Upper lobe of left lung (tissue), 6 donors: Measurements from ENCODE around the gene CD163L1. TPM values are rescaled to one million over a fixed set of nuclear protein-coding genes. Genes with fewer than 3 reads are reported as not detected.

ENCODE experiments used
- ATAC-seq, 2 donors: fragments of 200-7000 bp; cut with Tn5 transposase; one replicate each; pipeline ENCODE4 v1.9.1; 2022; ENCODE audit warnings: mild to moderate bottlenecking in 2 of 2, moderate library complexity in 2 of 2; ENCODE audit not compliant: low FRiP score in 2 of 2
- DNase-seq, 2 donors: peaks; one replicate each; pipeline ENCODE4 v3.0.0-alpha.2; 2019 to 2020
- H3K27ac ChIP-seq, 4 donors: fragments of 200-600 bp; sonication (generic); one replicate each; pipeline ENCODE4 v1.5.1; 2016 to 2019
- H3K27me3 ChIP-seq, 4 donors: fragments of 200-600 bp; sonication (generic); one replicate each; pipeline ENCODE4 v1.5.1; 2017 to 2019
- H3K36me3 ChIP-seq, 4 donors: fragments of 200-600 bp; sonication (generic); one replicate each; pipeline ENCODE4 v1.5.1; 2016 to 2019
- H3K4me1 ChIP-seq, 4 donors: fragments of 200-600 bp; sonication (generic); one replicate each; pipeline ENCODE4 v1.5.1; 2018 to 2019
- H3K4me3 ChIP-seq, 4 donors: fragments of 200-600 bp; sonication (generic); one replicate each; pipeline ENCODE4 v1.5.1; 2017 to 2019; ENCODE audit warnings: mild to moderate bottlenecking in 2 of 4, moderate library complexity in 1 of 4
- H3K9me3 ChIP-seq, 4 donors: fragments of 200-600 bp; sonication (generic); one replicate each; pipeline ENCODE4 v1.5.1; 2018 to 2019
- CTCF ChIP-seq, 6 experiments: fragments of 450-650 bp in 4 of 6; fragments of 200-600 bp in 2 of 6; sonication (generic) in 2 of 6; IDR thresholded peaks; one replicate each; pipeline ENCODE4 v1.5.1; 2016 to 2019; ENCODE audit warnings: antibody characterized with exemption in 6 of 6
- EP300 ChIP-seq, 4 donors: sonication (generic); formaldehyde crosslinking; IDR thresholded peaks; one replicate each; pipeline ENCODE4 v1.5.1; 2017; ENCODE audit warnings: antibody characterized with exemption in 4 of 4, control low read depth in 2 of 4
- POLR2A ChIP-seq, 4 donors: fragments of 450-650 bp; IDR thresholded peaks; one replicate each; pipeline ENCODE4 v1.5.1; 2016 to 2017; ENCODE audit warnings: antibody characterized with exemption in 4 of 4, mild to moderate bottlenecking in 2 of 4
- POLR2AphosphoS5 ChIP-seq, 2 donors: sonication (generic); formaldehyde crosslinking; IDR thresholded peaks; one replicate each; pipeline ENCODE4 v1.5.1; 2017; ENCODE audit warnings: antibody characterized with exemption in 2 of 2
- WGBS, 2 donors: methylation state at CpG; one replicate each; pipeline ENCODE4 v1.1.5; 2017 to 2018; 5-methylcytosine and 5-hydroxymethylcytosine counted together
- total RNA-seq, 6 donors: library from RNA; depleted of rRNA in 4 of 6; stranded (reverse); fragments of >200 nt in 4 of 6; gene quantifications; one replicate each; pipeline versions ENCODE4 v1.1.0 to v1.2.1, GENCODE V29; 2016 to 2021
- donor health status: DM: no; HTN: no; CAD: no; lungs with moderate emphysema.
- donor health status: DM: no; HTN: yes; CAD: no; lungs with severe emphysema.

CD163L1 gene
- total RNA-seq, 6 donors from 2014 or later, result 0.59 to 21.0 (median 4.2) TPM

GRCh38 chr12:7450667-7451066 is 6.7 kb upstream of the CD163L1 start:
- DNase-seq (no peak), ATAC-seq (no peak)
- TF ChIP-seq POLR2A (IDR thresholded peaks at IDR 0.05) (no peak), POLR2AphosphoS5 (IDR thresholded peaks at IDR 0.05) (no peak), EP300 (IDR thresholded peaks at IDR 0.05) (no peak), CTCF (IDR thresholded peaks at IDR 0.05) (no peak)
- H3K4me1 ChIP-seq, result no peaks in the 10 kb centered on the region
- H3K27me3 ChIP-seq, result no peaks in the 10 kb centered on the region
- no peak overlapping the region for H3K27ac ChIP-seq
- H3K9me3 ChIP-seq, result no peaks in the 10 kb centered on the region
- H3K4me3 ChIP-seq, result no peak overlapping the region
- WGBS, 2 donors, result 60 to 74% methylated on average over 7 of the region's 7 CpGs
- no peaks in the 10 kb centered on the region for H3K36me3 ChIP-seq

- no peaks in the 10 kb centered on the region for H3K4me1 ChIP-seq
- WGBS, 2 donors, result 63 to 83% methylated on average over 1 of the region's 1 CpG
Observed at GRCh38 chr12:7448099-7448498, 4.1 kb upstream of the CD163L1 start.

GRCh38 chr12:7444537-7444936 is 584 bp upstream of the CD163L1 start:
- no peaks in the 10 kb centered on the region for H3K9me3 ChIP-seq
- peaks cover 0 to 3% (median 0%) of the 10 kb centered on the region in 4 donors for H3K4me1 ChIP-seq
- TF ChIP-seq CTCF (IDR thresholded peaks at IDR 0.05) (no peak), EP300 (IDR thresholded peaks at IDR 0.05) (no peak), POLR2A (IDR thresholded peaks at IDR 0.05) (no peak), POLR2AphosphoS5 (IDR thresholded peaks at IDR 0.05) (no peak)
- no peak overlapping the region for H3K27ac ChIP-seq
- ATAC-seq (no peak), DNase-seq (no peak)
- 75 to 80% methylated on average over 4 of the region's 4 CpGs for WGBS, 2 donors
- no peaks in the 10 kb centered on the region for H3K36me3 ChIP-seq
- H3K4me3 ChIP-seq, result no peak overlapping the region
- no peaks in the 10 kb centered on the region for H3K27me3 ChIP-seq

More at GRCh38 chr12:7448099-7448498, 4.1 kb upstream of the CD163L1 start:
- Histone ChIP-seq H3K27ac (no peak overlapping the region), H3K27me3 (no peaks in the 10 kb centered on the region), H3K4me3 (no peak overlapping the region), H3K36me3 (no peaks in the 10 kb centered on the region), H3K9me3 (no peaks in the 10 kb centered on the region)
- no peak for ATAC-seq
- DNase-seq, result no peak
- TF ChIP-seq POLR2AphosphoS5 (IDR thresholded peaks at IDR 0.05), result no peak
- no peak for TF ChIP-seq CTCF (IDR thresholded peaks at IDR 0.05)
- TF ChIP-seq EP300 (IDR thresholded peaks at IDR 0.05), result no peak
- TF ChIP-seq POLR2A (IDR thresholded peaks at IDR 0.05), result no peak

GRCh38 chr12:7441216-7441615 is 2.7 kb downstream of the CD163L1 start:
- WGBS, 2 donors, result 91 to 97% methylated on average over 1 of the region's 1 CpG
- H3K27ac ChIP-seq, result no peak overlapping the region
- peaks cover 0 to 3% (median 0%) of the 10 kb centered on the region in 4 donors for H3K4me1 ChIP-seq
- DNase-seq (no peak), ATAC-seq (no peak)
- no peaks in the 10 kb centered on the region for H3K27me3 ChIP-seq
- no peak for TF ChIP-seq POLR2A (IDR thresholded peaks at IDR 0.05)
- TF ChIP-seq CTCF (IDR thresholded peaks at IDR 0.05), result no peak
- TF ChIP-seq POLR2AphosphoS5 (IDR thresholded peaks at IDR 0.05), result no peak
- TF ChIP-seq EP300 (IDR thresholded peaks at IDR 0.05), result no peak
- H3K9me3 ChIP-seq, result no peaks in the 10 kb centered on the region
- H3K4me3 ChIP-seq, result no peak overlapping the region
- H3K36me3 ChIP-seq, result no peaks in the 10 kb centered on the region
